Stimulated activated CD4-positive, alpha-beta T cell treated with anti-CD3 and anti-CD28 coated beads, Interleukin-1b, Interleukin-23, amount 100 ng/mL, for 48 hours (primary cell): ENCODE measurements around the gene BRMS1.
"Not testable (repeated sequence)": the region's sequence is repeated elsewhere in the genome, so short reads cannot be mapped to it uniquely, and the experiment has no call there.

ENCODE experiments used
- DNase-seq: peaks from one replicate; pipeline ENCODE4 v3.0.0-alpha.2; 2020

Gene BRMS1

GRCh38 chr11:66322732-66323427 is 22.0 kb downstream of the BRMS1 start:
- no peak for DNase-seq

GRCh38 chr11:66321606-66322005 is 23.3 kb downstream of the BRMS1 start:
- no peak for DNase-seq

GRCh38 chr11:66320748-66321147 is 24.2 kb downstream of the BRMS1 start:
- not testable (repeated sequence) for DNase-seq

GRCh38 chr11:66320289-66320688 is 24.6 kb downstream of the BRMS1 start:
- not testable (repeated sequence) for DNase-seq

GRCh38 chr11:66318600-66318970 is 26.3 kb downstream of the BRMS1 start:
- no peak for DNase-seq

- peak; percentile 48 for DNase-seq
These were observed 26.9 kb downstream of the BRMS1 start for GRCh38 chr11:66317723-66318599.

- peak; percentile 32 for DNase-seq
These were observed 27.6 kb downstream of the BRMS1 start for GRCh38 chr11:66317322-66317722.

- DNase-seq, result no peak
These were observed 28.1 kb downstream of the BRMS1 start, which contains the start of gene CD248 for GRCh38 chr11:66316849-66317251. Gene CD248 (minus strand): TSS chr11:66317044. CDS start chr11:66317027, 17 bp downstream.

- no peak for DNase-seq
These were observed 28.7 kb downstream of the BRMS1 start for GRCh38 chr11:66315921-66316811.

GRCh38 chr11:66315498-66315885 is 29.4 kb downstream of the BRMS1 start:
- no peak for DNase-seq

GRCh38 chr11:66314561-66315497 is 30.1 kb downstream of the BRMS1 start:
- DNase-seq, result no peak

GRCh38 chr11:66314186-66314501 is 30.8 kb downstream of the BRMS1 start:
- no peak for DNase-seq

GRCh38 chr11:66313321-66314185 is 31.4 kb downstream of the BRMS1 start:
- no peak for DNase-seq

GRCh38 chr11:66312549-66313320 is 32.2 kb downstream of the BRMS1 start:
- peak; percentile 97 for DNase-seq

- DNase-seq, result peak; percentile 97
These were observed 32.8 kb downstream of the BRMS1 start for GRCh38 chr11:66311965-66312548.

- no peak for DNase-seq
These were observed 33.4 kb downstream of the BRMS1 start for GRCh38 chr11:66311470-66311964.

GRCh38 chr11:66310803-66311440 is 34.0 kb downstream of the BRMS1 start:
- not testable (repeated sequence) for DNase-seq

- DNase-seq, result no peak
These were observed 34.6 kb downstream of the BRMS1 start for GRCh38 chr11:66310324-66310723.

GRCh38 chr11:66309475-66309874 is 35.4 kb downstream of the BRMS1 start:
- DNase-seq, result no peak
